ENCODE data around the gene PAWR.

DNA sequence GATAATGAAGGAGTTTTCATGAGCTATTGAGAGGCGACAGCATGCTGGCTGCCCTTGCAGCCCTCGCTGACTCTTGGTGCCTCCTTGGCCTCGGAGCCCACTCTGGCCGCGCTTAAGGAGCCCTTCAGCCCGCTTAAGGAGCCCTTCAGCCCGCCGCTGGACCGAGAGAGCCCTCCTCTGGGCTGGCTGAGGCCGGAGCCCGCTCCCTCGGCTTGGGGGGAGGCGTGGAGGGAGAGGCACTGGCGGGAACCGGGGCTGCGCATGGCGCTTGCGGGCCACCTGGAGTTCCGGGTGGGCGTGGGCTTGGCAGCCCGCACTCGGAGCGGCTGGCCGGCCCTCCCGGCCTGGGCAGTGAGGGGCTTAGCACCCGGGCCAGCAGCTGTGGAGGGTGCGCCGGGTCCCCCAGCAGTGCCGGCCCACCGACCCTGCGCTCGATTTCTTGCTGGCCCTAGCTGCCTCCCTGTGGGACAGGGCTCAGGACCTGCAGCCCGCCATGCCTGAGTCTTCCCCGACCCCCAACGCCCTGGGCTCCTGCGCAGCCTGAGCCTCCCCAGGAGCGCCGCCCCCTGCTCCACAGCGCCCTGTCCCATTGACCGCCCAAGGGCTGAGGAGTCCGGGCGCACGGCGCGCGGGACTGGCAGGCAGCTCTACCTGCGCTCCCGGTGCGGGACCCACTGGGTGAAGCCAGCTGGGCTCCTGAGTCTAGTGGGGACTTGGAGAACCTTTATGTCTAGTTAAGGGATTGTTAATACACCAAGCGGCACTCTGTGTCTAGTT lies 20.1 kb upstream of the PAWR start:
- no peak for TF ChIP-seq POLR2A (IDR thresholded peaks at IDR 0.05; ENCODE audit: extremely low read depth, insufficient read length)
- TF ChIP-seq, protein P1, sequence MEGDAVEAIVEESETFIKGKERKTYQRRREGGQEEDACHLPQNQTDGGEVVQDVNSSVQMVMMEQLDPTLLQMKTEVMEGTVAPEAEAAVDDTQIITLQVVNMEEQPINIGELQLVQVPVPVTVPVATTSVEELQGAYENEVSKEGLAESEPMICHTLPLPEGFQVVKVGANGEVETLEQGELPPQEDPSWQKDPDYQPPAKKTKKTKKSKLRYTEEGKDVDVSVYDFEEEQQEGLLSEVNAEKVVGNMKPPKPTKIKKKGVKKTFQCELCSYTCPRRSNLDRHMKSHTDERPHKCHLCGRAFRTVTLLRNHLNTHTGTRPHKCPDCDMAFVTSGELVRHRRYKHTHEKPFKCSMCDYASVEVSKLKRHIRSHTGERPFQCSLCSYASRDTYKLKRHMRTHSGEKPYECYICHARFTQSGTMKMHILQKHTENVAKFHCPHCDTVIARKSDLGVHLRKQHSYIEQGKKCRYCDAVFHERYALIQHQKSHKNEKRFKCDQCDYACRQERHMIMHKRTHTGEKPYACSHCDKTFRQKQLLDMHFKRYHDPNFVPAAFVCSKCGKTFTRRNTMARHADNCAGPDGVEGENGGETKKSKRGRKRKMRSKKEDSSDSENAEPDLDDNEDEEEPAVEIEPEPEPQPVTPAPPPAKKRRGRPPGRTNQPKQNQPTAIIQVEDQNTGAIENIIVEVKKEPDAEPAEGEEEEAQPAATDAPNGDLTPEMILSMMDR (IDR thresholded peaks at IDR 0.05; ENCODE audit: low read depth, low read length) = no peak

All from NB4 (cell line).